Measurements from ENCODE around the gene C16orf78. TPM values are rescaled to one million over a fixed set of nuclear protein-coding genes. Genes with fewer than 3 reads are reported as not detected.

C16orf78 gene
- total RNA-seq, 1 donor from 2014 or later = not detected

GRCh38 chr16:49349446-49350168 is 24.0 kb upstream of the C16orf78 start:
- Histone ChIP-seq H3K4me3 (ENCODE audit: low read depth, low read length) (no peak overlapping the region), H3K27me3 (ENCODE audit: control insufficient read depth, insufficient read depth, low read length) (no peaks in the 10 kb centered on the region), H3K36me3 (ENCODE audit: control insufficient read depth, insufficient read depth, low read length) (no peaks in the 10 kb centered on the region)
- DNase-seq (ENCODE audit: low read depth) (no peak), FAIRE-seq (no peak)
- TF ChIP-seq CTCF (IDR thresholded peaks at IDR 0.05; ENCODE audit: insufficient read depth, low read length, severe bottlenecking) = no peak

- H3K36me3 ChIP-seq (ENCODE audit: control insufficient read depth, insufficient read depth, low read length) = no peaks in the 10 kb centered on the region
- no peak overlapping the region for H3K4me3 ChIP-seq (ENCODE audit: low read depth, low read length)
- FAIRE-seq (peak; percentile 98), DNase-seq (ENCODE audit: low read depth) (peak; percentile 23)
- H3K27me3 ChIP-seq (ENCODE audit: control insufficient read depth, insufficient read depth, low read length) = no peaks in the 10 kb centered on the region
- peak; percentile 83 for TF ChIP-seq CTCF (IDR thresholded peaks at IDR 0.05; ENCODE audit: insufficient read depth, low read length, severe bottlenecking)
Observed at GRCh38 chr16:49350265-49351095, 23.1 kb upstream of the C16orf78 start.

- no peaks in the 10 kb centered on the region for H3K36me3 ChIP-seq (ENCODE audit: control insufficient read depth, insufficient read depth, low read length)
- no peaks in the 10 kb centered on the region for H3K27me3 ChIP-seq (ENCODE audit: control insufficient read depth, insufficient read depth, low read length)
- no peak overlapping the region for H3K4me3 ChIP-seq (ENCODE audit: low read depth, low read length)
- DNase-seq (ENCODE audit: low read depth) (no peak), FAIRE-seq (no peak)
- no peak for TF ChIP-seq CTCF (IDR thresholded peaks at IDR 0.05; ENCODE audit: insufficient read depth, low read length, severe bottlenecking)
Observed at GRCh38 chr16:49351096-49351487, 22.5 kb upstream of the C16orf78 start.

GRCh38 chr16:49352892-49353291 is 20.7 kb upstream of the C16orf78 start:
- TF ChIP-seq CTCF (IDR thresholded peaks at IDR 0.05; ENCODE audit: insufficient read depth, low read length, severe bottlenecking) = no peak
- no peak overlapping the region for H3K4me3 ChIP-seq (ENCODE audit: low read depth, low read length)
- FAIRE-seq (no peak), DNase-seq (ENCODE audit: low read depth) (no peak)
- no peaks in the 10 kb centered on the region for H3K27me3 ChIP-seq (ENCODE audit: control insufficient read depth, insufficient read depth, low read length)
- no peaks in the 10 kb centered on the region for H3K36me3 ChIP-seq (ENCODE audit: control insufficient read depth, insufficient read depth, low read length)

- no peaks in the 10 kb centered on the region for H3K36me3 ChIP-seq (ENCODE audit: control insufficient read depth, insufficient read depth, low read length)
- FAIRE-seq (no peak), DNase-seq (ENCODE audit: low read depth) (no peak)
- H3K27me3 ChIP-seq (ENCODE audit: control insufficient read depth, insufficient read depth, low read length) = no peaks in the 10 kb centered on the region
- TF ChIP-seq CTCF (IDR thresholded peaks at IDR 0.05; ENCODE audit: insufficient read depth, low read length, severe bottlenecking) = no peak
- no peak overlapping the region for H3K4me3 ChIP-seq (ENCODE audit: low read depth, low read length)
Observed at GRCh38 chr16:49353680-49354079, 19.9 kb upstream of the C16orf78 start.
